ENCODE results near the gene SCYL2.
"Not testable (repeated sequence)": the region's sequence is repeated elsewhere in the genome, so short reads cannot be mapped to it uniquely, and the experiment has no call there.

SCYL2 gene

DNA sequence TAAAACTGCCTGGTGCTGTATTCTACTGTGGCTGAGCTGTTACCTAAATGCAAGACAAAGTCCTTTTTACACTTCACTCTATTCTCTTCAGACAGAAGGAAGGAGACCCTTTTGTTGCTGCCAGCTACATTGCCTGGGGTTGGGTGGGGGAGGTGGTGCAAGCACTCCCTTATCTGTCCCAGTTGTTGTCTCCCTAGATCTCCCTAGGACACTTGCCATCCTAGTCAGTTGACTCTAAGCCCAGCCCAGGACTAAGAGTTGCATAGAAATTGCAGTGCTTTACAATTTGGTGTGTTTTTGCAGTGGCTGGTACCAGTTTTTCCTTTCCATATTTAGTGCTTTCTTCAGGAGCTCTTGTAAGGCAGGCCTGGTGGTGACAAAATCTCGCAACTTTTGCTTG, 35.1 kb downstream of the SCYL2 start:
- Mint-ChIP-seq H3K27ac (ENCODE audit: low read depth) (no peak overlapping the region), H3K36me3 (ENCODE audit: insufficient read depth) (peaks cover 10% of the 10 kb centered on the region), H3K4me1 (peaks cover 30% of the 10 kb centered on the region), H3K27me3 (no peaks in the 10 kb centered on the region), H3K4me3 (no peak overlapping the region), H3K9me3 (peaks cover 17% of the 10 kb centered on the region)
- DNase-seq (ENCODE audit: low spot score in 2 of 2): no peak
- ATAC-seq (replicated peaks; ENCODE audit: extremely low read depth, poor library complexity, severe bottlenecking): no peak

DNA sequence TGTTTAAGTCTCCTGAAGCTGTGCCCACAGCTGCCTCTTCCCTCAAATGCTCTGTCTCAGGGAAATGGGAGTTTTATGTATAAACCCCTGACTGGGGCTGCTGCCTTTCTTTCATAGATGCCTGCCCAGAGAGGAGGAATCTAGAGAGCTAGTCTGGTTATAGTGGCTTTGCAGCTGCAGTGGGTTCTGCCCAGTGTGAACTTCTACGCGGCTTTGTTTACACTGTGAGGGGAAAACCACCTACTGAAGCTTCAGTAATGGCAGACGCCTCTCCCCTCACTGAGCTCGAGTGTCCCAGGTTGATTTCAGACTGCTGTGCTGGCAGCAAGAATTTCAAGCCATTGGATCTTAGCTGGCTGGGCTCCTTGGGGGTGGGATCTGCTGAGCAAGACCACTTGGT, 36.9 kb downstream of the SCYL2 start:
- H3K4me3 Mint-ChIP-seq: no peak overlapping the region
- DNase-seq (ENCODE audit: low spot score in 2 of 2): no peak
- peaks cover 30% of the 10 kb centered on the region for H3K4me1 Mint-ChIP-seq
- H3K9me3 Mint-ChIP-seq: peaks cover 17% of the 10 kb centered on the region
- no peak overlapping the region for H3K27ac Mint-ChIP-seq (ENCODE audit: low read depth)
- no peaks in the 10 kb centered on the region for H3K27me3 Mint-ChIP-seq
- H3K36me3 Mint-ChIP-seq (ENCODE audit: insufficient read depth): peaks cover 7% of the 10 kb centered on the region
- ATAC-seq (replicated peaks; ENCODE audit: extremely low read depth, poor library complexity, severe bottlenecking): no peak

DNA sequence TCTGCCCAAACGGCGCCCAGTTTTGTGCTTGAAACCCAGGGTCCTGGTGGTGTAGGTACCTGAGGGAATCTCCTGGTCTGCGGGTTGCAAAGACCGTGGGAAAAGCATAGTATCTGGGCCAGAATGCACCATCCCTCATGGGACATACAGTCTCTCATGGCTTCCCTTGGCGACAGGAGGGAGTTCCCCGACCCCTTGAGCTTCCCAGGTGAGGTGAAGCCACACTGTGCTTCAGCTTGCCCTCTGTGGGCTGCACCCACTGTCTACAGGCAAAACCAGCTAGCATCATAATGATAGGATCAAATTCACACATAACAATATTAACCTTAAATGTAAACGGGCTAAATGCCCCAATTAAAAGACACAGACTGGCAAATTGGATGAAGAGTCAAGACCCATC, 37.4 kb downstream of the SCYL2 start:
- ATAC-seq (replicated peaks; ENCODE audit: extremely low read depth, poor library complexity, severe bottlenecking); H3K36me3 Mint-ChIP-seq (ENCODE audit: insufficient read depth); H3K4me3 Mint-ChIP-seq; H3K27ac Mint-ChIP-seq (ENCODE audit: low read depth); H3K27me3 Mint-ChIP-seq; DNase-seq (ENCODE audit: low spot score in 2 of 2): not testable (repeated sequence)
- Mint-ChIP-seq H3K4me1 (peaks cover 30% of the 10 kb centered on the region), H3K9me3 (peaks cover 17% of the 10 kb centered on the region)

DNA sequence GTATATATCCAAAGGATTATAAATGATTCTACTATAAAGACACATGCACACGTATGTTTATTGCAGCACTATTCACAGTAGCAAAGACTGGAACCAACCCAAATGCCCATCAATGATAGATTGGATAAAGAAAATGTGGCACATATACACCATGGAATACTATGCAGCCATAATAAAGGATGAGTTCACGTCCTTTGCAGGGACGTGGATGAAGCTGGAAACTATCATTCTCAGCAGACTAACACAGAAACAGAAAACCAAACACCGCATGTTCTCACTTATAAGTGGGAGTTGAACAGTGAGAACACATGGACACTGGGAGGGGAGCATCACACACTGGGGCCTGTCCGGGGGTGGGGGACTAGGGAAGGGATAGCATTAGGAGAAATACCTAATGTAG, 41.2 kb downstream of the SCYL2 start:
- not testable (repeated sequence) for H3K27ac Mint-ChIP-seq (ENCODE audit: low read depth); DNase-seq (ENCODE audit: low spot score in 2 of 2); H3K27me3 Mint-ChIP-seq; ATAC-seq (replicated peaks; ENCODE audit: extremely low read depth, poor library complexity, severe bottlenecking); H3K4me3 Mint-ChIP-seq
- Mint-ChIP-seq H3K36me3 (ENCODE audit: insufficient read depth) (peaks cover 12% of the 10 kb centered on the region), H3K9me3 (peaks cover 12% of the 10 kb centered on the region), H3K4me1 (peaks cover 10% of the 10 kb centered on the region)

DNA sequence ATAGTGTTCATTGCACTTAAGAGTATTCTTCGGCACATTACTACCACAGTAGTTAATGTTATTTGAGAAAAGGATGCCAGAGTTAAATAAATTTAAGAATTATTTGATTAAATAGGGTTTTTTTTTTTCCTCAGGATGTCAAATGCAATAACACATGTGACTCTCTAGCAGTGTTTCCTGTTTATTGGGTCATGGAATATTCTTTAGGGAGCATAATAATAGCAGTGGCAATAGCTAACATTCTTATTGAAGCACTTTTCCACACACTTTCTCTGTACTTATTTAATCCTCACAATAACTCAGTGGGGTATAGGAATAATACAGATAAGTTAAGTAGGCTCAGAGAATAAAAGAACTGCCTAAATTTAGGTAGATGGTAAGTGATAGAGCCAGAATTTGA, 44.3 kb downstream of the SCYL2 start:
- H3K4me3 Mint-ChIP-seq: no peak overlapping the region
- peaks cover 28% of the 10 kb centered on the region for H3K36me3 Mint-ChIP-seq (ENCODE audit: insufficient read depth)
- H3K27me3 Mint-ChIP-seq: no peaks in the 10 kb centered on the region
- no peaks in the 10 kb centered on the region for H3K9me3 Mint-ChIP-seq
- no peak for ATAC-seq (replicated peaks; ENCODE audit: extremely low read depth, poor library complexity, severe bottlenecking)
- no peaks in the 10 kb centered on the region for H3K4me1 Mint-ChIP-seq
- no peak for DNase-seq (ENCODE audit: low spot score in 2 of 2)
- H3K27ac Mint-ChIP-seq (ENCODE audit: low read depth): no peak overlapping the region

DNA sequence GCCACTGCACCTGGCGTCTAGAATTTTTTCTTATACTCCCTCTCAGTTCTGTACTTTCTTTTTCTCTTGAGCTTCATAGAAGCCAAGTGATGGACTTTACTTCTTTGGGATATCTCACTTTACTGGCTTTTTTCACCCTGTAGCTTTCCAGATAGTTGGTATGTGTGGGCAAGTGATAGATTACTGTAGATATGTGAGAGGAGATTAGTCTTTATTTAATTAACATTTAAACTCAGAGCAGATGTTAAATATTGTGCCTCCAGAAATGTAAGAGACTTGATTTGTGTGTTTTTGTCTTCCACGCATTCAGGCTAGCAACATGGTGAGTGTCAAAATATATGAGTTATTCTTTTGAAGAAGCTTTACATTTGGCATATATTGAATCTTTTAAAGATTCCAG, 50.4 kb downstream of the SCYL2 start:
- no peaks in the 10 kb centered on the region for H3K4me1 Mint-ChIP-seq
- no peaks in the 10 kb centered on the region for H3K9me3 Mint-ChIP-seq
- no peaks in the 10 kb centered on the region for H3K27me3 Mint-ChIP-seq
- DNase-seq (ENCODE audit: low spot score in 2 of 2): no peak
- no peak for ATAC-seq (replicated peaks; ENCODE audit: extremely low read depth, poor library complexity, severe bottlenecking)
- H3K27ac Mint-ChIP-seq (ENCODE audit: low read depth): no peak overlapping the region
- H3K36me3 Mint-ChIP-seq (ENCODE audit: insufficient read depth): peaks cover 33% of the 10 kb centered on the region
- no peak overlapping the region for H3K4me3 Mint-ChIP-seq

DNA sequence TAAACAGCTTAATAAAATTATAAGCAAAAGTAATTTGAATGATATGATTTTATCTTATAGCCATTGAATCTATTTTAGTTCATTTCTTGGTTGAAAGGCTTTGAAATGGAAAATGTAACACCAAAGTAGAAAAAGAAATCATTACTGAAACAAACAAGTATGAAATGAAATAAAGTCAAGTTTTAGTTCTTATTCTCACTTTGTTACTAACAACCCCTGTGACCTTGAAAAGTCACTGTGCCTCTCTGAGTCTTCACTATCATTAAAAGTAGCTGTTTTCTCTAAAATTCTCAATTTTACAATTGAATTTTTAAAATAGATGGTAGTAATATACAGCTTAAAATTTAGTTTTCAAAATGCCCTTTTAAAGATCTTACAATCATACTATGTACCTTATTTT, 57.5 kb downstream of the SCYL2 start:
- H3K27ac Mint-ChIP-seq (ENCODE audit: low read depth): no peak overlapping the region
- H3K36me3 Mint-ChIP-seq (ENCODE audit: insufficient read depth): peaks cover 26% of the 10 kb centered on the region
- no peak overlapping the region for H3K4me3 Mint-ChIP-seq
- no peaks in the 10 kb centered on the region for H3K4me1 Mint-ChIP-seq
- ATAC-seq (replicated peaks; ENCODE audit: extremely low read depth, poor library complexity, severe bottlenecking) (no peak), DNase-seq (ENCODE audit: low spot score in 2 of 2) (no peak)
- H3K9me3 Mint-ChIP-seq: no peaks in the 10 kb centered on the region
- no peaks in the 10 kb centered on the region for H3K27me3 Mint-ChIP-seq

DNA sequence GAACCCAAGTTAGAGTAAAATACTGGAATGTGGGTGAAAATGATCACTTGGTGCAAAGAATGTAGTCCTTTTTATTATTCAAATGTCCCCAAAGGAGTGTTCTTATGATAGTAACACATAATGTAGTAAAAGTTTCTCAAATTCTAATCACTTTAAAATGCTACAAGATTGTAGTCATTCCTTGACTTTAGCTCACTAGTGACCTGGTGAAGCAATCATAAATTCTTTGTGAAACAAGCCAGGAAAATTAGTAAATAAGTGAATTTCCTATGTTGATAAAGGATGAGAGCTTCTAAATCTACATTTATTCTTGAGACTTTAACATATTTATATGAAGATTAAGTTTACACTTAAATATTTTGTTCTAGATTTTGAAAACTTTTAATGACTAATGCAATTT, 59.2 kb downstream of the SCYL2 start:
- Mint-ChIP-seq H3K27ac (ENCODE audit: low read depth) (no peak overlapping the region), H3K36me3 (ENCODE audit: insufficient read depth) (peaks cover 37% of the 10 kb centered on the region), H3K27me3 (no peaks in the 10 kb centered on the region), H3K9me3 (no peaks in the 10 kb centered on the region), H3K4me3 (no peak overlapping the region), H3K4me1 (no peaks in the 10 kb centered on the region)
- DNase-seq (ENCODE audit: low spot score in 2 of 2): no peak
- no peak for ATAC-seq (replicated peaks; ENCODE audit: extremely low read depth, poor library complexity, severe bottlenecking)

DNA sequence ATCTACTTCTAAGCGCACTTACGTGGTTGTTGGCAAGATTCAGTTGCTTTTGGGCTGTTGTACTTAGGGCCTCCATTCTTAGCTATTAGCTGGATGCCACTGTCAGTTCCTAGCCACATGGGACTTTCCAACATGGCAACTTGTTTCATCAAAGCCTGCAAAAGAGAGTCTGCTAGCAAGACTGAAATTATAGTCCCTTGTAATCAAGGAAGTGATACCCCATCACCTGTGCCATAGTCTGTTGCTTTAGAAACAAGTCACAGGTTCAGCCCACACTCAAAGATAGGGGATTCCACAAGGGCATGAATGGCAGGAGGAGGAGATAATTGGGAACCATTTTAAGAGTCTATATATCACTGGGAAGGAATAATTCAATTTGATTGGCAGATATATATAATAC, 62.8 kb downstream of the SCYL2 start:
- ATAC-seq (replicated peaks; ENCODE audit: extremely low read depth, poor library complexity, severe bottlenecking) (no peak), DNase-seq (ENCODE audit: low spot score in 2 of 2) (no peak)
- Mint-ChIP-seq H3K36me3 (ENCODE audit: insufficient read depth) (peaks cover 40% of the 10 kb centered on the region), H3K27me3 (no peaks in the 10 kb centered on the region), H3K9me3 (no peaks in the 10 kb centered on the region), H3K4me1 (no peaks in the 10 kb centered on the region), H3K27ac (ENCODE audit: low read depth) (peak overlapping the region; percentile 24), H3K4me3 (no peak overlapping the region)

DNA sequence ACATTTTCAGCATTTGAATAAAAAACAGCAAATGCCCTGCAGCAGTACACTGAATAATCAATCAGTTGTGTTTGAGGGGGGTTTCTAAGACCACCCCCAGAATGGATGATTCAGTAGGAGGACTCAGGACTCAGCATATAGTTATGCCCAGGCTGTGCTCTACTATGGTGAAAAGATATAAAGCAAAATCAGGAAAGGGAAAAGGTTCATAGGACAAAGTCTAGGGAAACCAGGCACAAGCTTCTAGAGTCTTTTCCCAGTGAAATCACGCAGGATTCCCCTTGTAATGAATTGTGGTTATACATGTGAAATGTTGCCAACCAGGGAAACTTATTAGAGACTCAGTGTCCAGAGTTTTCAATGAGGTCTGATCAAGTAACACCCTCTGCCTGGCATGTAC, 64.9 kb downstream of the SCYL2 start:
- Mint-ChIP-seq H3K4me1 (no peaks in the 10 kb centered on the region), H3K27me3 (no peaks in the 10 kb centered on the region), H3K9me3 (no peaks in the 10 kb centered on the region), H3K4me3 (no peak overlapping the region), H3K36me3 (ENCODE audit: insufficient read depth) (peaks cover 51% of the 10 kb centered on the region), H3K27ac (ENCODE audit: low read depth) (no peak overlapping the region)
- no peak for ATAC-seq (replicated peaks; ENCODE audit: extremely low read depth, poor library complexity, severe bottlenecking)
- DNase-seq (ENCODE audit: low spot score in 2 of 2): no peak

DNA sequence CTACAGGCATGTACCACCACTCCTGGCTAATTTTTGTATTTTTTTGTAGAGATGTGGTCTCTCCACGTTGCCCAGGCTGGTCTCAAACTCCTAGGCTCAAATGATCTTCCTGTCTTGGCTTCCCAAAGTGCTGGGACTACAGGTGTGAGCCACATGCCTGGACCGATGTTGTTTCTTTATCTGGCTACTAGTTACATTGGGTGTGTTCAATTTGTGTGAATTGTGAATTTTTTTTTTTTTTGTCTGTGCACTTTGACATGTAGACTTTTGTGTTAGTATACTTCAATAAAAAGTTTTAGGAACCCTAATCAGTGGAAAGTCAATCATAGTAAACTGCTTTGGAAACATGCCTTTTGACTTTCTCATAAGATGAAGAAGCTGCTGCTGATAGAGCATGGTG, 65.9 kb downstream of the SCYL2 start:
- Mint-ChIP-seq H3K27ac (ENCODE audit: low read depth) (no peak overlapping the region), H3K4me3 (no peak overlapping the region), H3K9me3 (no peaks in the 10 kb centered on the region), H3K27me3 (no peaks in the 10 kb centered on the region), H3K4me1 (no peaks in the 10 kb centered on the region), H3K36me3 (ENCODE audit: insufficient read depth) (peaks cover 50% of the 10 kb centered on the region)
- DNase-seq (ENCODE audit: low spot score in 2 of 2) (no peak), ATAC-seq (replicated peaks; ENCODE audit: extremely low read depth, poor library complexity, severe bottlenecking) (no peak)

DNA sequence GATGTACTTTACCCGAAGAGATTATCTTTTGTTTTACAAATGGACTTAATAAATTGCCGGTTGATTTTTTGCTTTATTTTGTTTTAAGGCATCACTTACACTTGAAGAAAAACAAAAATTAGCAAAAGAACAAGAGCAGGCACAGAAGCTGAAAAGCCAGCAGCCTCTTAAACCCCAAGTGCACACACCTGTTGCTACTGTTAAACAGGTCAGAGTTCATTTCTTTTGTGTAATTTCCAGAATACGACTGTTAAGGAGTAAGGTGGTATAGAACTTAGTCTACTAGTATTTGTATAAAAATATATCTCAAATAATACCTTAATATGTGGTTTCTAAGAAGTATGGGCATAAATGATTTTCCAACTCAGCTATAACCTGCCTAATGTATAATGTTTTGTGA, 70.3 kb downstream of the SCYL2 start:
- H3K36me3 Mint-ChIP-seq (ENCODE audit: insufficient read depth): peaks cover 42% of the 10 kb centered on the region
- H3K27ac Mint-ChIP-seq (ENCODE audit: low read depth): no peak overlapping the region
- DNase-seq (ENCODE audit: low spot score in 2 of 2) (no peak), ATAC-seq (replicated peaks; ENCODE audit: extremely low read depth, poor library complexity, severe bottlenecking) (no peak)
- H3K4me3 Mint-ChIP-seq: no peak overlapping the region
- no peaks in the 10 kb centered on the region for H3K4me1 Mint-ChIP-seq
- peaks cover 2% of the 10 kb centered on the region for H3K9me3 Mint-ChIP-seq
- H3K27me3 Mint-ChIP-seq: no peaks in the 10 kb centered on the region

DNA sequence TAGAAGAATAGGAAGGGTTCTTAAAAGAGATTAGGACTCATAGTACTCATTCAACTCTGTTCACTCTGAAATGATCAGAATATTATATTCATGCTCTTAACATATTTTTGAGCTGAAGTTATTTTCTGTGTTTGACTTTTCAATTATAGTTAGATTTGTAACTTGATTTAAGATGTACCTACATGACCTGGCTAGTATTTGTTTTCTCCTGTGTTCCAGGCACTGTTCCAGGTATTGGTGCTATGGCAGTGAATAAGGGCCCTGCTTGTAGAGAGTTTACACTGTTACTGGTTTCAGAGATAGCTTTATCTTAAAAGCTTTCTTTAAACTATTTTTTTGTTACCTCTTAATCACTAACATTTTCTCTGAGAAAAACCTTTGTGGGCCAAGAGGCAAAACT, 70.8 kb downstream of the SCYL2 start:
- Mint-ChIP-seq H3K36me3 (ENCODE audit: insufficient read depth) (peaks cover 41% of the 10 kb centered on the region), H3K9me3 (peaks cover 6% of the 10 kb centered on the region), H3K27ac (ENCODE audit: low read depth) (no peak overlapping the region), H3K4me1 (no peaks in the 10 kb centered on the region), H3K27me3 (no peaks in the 10 kb centered on the region), H3K4me3 (no peak overlapping the region)
- ATAC-seq (replicated peaks; ENCODE audit: extremely low read depth, poor library complexity, severe bottlenecking): no peak
- DNase-seq (ENCODE audit: low spot score in 2 of 2): no peak

DNA sequence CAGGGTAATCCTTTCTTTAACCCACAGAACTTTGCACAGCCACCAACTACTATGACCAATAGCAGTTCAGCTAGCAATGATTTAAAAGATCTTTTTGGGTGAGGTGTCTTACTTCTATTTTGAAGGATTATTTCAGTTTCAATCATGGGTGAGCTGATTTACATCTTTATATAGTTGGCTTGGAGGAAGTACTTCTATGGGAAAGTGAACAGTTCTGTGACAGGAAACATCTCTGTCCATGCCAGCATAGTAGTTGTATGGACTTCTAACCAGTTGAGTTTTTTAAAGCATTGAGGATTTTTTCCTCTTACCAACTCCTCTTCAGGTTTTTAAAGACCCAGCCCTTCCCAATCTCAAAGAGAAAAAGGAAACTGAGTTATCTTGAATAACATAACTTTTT, 72.1 kb downstream of the SCYL2 start:
- DNase-seq (ENCODE audit: low spot score in 2 of 2) (no peak), ATAC-seq (replicated peaks; ENCODE audit: extremely low read depth, poor library complexity, severe bottlenecking) (no peak)
- no peaks in the 10 kb centered on the region for H3K4me1 Mint-ChIP-seq
- peaks cover 6% of the 10 kb centered on the region for H3K9me3 Mint-ChIP-seq
- no peak overlapping the region for H3K4me3 Mint-ChIP-seq
- no peaks in the 10 kb centered on the region for H3K27me3 Mint-ChIP-seq
- no peak overlapping the region for H3K27ac Mint-ChIP-seq (ENCODE audit: low read depth)
- peaks cover 36% of the 10 kb centered on the region for H3K36me3 Mint-ChIP-seq (ENCODE audit: insufficient read depth)
